Brain pericyte (primary cell): ENCODE data around the gene MICU1.
"Not testable (repeated sequence)": the region's sequence is repeated elsewhere in the genome, so short reads cannot be mapped to it uniquely, and the experiment has no call there.

Source experiments
- DNase-seq: peaks from one replicate; pipeline ENCODE4 v3.0.0-alpha.2; 2012; ENCODE audit warnings: low read depth, low spot score

MICU1 gene

DNA sequence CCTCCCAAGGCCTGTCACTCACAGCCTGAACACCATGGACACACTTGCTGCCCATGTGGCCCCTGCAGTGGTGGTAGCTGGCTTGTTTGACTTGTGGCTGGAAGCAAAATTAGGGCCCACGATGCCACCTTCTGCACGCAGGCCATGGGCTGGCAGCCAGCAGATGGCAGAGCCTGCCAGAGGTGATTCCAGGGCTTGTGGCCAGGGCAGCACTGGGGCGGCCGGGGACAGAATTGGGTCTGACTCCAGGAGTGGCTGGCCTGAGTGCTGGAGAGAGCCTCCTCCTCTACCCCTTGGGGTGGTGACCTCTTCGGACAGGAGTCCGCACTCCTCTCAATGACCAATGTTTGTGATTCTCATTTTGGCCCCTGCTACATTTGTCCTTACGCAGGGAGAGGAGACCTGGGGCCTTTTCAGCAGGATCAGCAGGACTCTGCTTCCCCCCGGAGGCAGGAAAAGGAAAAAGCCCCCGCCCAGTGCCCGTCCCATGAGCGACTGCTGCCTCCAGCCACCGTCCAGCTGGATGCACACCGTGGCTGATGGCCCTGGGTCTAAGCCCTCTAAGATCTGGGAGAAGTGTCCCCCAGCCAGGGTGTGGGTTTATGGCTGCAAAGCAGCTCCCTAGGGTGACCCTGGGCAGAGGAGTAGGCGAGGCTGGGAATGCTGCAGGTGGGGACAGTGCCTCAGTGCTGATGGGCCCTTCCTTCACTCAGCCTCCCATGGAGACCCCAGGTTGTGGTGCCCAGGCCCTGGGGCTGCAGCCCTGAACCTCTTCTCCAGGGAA, 297.6 kb downstream of the MICU1 start:
- DNase-seq: no peak

DNA sequence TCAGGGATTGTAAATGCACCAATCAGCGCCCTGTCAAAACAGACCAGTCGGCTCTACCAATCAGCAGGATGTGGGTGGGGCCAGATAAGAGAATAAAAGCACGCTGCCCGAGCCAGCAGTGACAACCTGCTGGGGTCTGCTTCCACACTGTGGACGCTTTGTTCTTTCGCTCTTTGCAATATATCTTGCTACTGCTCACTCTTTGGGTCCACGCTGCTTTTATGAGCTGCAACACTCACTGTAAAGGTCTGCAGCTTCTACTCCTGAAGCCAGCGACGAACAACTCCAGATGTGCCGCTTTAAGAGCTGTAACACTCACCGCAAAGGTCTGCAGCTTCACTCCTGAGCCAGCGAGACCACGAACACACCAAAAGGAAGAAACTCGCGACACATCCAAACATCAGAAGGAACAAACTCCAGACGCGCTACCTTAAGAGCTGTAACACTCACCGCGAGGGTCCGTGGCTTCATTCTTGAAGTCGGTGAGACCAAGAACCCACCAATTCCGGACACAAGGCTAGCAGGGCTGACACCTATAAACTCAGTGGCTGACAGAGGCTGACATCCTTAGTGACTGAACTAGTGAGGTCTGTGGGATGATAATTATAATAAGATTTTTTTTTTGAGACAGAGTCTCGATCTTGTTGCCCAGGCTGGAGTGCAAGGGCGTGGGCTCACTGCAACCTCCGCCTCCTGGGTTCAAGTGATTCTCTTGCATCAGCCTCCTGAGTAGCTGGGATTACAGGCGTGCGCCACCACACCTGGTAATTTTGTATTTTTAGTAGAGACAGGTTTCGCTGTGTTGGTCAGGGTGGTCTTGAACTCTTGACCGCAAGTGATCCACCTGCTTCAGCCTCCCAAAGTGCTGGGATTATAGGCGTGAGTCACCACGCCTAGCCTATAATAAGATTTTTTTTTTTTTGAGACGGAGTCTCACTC, 298.9 kb downstream of the MICU1 start:
- not testable (repeated sequence) for DNase-seq

DNA sequence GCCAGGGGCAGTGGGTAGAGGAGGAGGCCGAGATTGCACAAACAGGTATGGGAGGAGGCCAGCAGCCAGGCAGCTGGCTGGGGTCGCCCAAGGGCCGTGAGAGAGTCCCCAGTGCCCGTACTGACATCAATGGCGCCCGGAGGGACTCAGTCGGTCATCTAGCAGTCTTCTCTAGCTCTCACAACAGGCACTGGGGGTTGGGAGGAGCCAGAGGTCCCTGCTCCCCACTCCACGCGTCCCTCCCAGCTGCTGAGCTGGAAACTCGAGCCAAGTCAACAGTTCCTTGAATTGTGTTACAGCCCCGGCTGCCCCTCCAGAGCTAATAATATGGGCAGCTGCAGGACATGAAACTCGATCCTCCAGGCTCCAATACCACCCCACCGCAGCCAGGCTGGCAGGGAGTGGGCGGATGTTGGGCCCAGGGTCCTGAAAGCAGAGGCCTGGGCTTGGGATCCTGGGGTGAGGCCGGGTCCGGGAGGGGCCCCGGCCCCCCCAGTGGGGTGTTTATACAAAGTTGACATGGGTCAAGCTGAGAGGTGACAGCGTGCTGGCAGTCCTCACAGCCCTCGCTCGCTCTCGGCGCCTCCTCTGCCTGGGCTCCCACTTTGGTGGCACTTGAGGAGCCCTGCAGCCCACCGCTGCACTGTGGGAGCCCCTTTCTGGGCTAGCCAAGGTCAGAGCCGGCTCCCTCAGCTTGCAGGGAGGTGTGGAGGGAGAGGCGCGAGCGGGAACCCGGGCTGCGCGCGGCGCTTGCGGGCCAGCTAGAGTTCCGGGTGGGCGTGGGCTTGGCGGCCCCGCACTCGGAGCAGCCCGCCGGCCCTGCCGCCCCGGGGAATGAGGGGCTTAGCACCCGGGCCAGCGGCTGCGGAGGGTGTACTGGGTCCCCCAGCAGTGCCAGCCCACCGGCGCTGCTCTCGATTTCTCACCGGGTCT, 300.4 kb downstream of the MICU1 start:
- DNase-seq: peak; percentile 92

DNA sequence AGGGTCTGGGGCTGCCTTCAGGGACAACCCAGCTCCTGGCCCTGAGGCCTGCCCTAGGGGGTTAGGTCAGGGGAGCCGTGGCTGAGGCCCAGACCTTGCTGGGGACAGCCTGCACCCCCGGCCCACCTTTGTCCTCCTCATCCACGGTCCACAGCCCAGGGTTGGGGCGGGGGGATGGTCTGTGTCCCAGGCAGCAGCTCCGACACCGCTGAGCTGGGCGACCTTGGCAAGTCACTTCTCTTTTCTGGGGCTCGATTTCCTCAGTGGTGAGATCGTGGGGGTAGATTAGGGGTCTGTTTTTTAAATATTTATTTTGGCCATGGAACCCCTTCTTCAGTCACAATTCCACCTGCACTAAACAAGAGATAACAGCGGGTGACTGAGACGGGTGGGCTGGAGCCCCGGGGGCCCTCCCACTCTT, 302.1 kb downstream of the MICU1 start:
- DNase-seq: no peak

DNA sequence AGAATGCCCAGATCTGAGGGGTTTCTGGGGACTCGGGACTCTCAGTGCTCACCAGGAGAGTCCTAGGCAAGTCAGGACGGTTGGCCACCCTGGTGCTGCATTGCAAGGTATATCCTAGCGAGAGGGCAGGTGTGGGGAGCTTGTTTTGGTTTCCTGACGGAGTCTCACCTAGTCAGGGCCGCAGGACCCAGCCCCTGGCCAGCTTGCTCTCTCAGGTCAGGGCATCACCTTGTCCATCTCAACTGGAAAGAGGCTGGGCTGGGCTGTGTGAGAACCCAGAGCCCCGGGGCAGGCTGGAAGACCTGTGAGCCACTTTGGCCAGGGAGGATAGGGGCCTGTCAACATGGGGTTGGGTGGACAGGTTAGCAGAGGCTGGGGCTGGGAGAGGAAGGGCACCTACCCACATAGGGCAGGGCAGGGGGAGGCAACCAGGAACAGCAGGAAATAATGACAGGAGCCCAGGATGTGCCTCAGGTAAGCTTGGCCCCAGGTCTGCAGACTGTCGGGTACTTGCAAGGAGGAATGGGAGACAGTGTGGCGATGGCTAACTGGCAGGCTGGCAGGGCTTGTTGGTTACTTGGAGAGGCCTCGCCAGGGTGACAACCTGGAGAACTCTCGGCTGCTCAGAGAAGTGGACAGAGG, 302.6 kb downstream of the MICU1 start:
- no peak for DNase-seq

DNA sequence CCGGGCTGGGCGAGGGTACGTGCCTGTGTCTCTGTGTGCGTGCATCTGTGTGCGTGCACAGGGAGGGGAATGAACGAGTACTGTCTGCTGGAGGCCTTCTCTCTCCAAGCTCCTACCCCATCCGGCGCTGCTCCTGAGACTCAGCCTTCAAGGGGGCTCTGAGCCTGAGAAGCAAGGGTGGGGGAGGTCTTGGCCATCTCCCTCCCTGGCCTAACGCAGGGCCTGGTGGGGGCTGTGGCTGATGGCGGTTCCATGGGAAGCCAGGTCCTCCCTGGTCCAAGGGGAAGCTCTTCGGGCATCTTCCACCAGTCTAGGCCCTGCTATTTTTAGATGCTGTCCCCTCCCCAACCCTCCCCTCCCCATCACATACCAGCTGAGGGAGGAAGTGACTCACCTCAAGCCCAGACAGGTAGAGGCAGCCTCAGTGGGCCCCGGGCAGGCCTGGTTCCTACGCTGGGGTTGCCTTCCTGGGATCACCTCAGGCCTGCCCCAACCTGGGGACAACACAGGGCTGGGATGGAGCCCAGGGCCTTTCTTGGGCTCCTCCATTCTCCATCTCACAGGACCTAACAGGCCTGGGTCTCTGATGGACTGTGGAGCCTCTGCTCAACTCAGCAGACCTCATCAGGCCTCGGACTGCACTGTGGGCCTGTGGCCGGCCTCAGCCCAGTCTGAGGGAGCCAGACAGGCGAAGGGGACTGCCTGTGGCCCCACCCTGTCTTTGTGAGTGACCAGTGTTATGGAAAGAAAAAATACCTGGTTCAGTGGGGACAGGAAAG, 303.4 kb downstream of the MICU1 start:
- no peak for DNase-seq

DNA sequence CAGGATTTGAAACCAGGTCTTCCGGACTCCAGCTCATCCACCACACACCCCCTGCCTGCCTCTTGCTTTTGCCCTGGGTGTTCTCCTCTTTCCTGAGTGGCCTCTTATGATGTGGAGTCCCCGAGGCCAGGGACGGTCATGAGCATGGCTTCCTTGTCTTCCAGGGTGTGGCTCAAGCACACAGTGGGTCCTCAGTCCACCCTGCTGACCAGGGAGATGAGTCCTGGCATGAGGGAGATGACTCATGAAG, 303.9 kb downstream of the MICU1 start:
- no peak for DNase-seq

DNA sequence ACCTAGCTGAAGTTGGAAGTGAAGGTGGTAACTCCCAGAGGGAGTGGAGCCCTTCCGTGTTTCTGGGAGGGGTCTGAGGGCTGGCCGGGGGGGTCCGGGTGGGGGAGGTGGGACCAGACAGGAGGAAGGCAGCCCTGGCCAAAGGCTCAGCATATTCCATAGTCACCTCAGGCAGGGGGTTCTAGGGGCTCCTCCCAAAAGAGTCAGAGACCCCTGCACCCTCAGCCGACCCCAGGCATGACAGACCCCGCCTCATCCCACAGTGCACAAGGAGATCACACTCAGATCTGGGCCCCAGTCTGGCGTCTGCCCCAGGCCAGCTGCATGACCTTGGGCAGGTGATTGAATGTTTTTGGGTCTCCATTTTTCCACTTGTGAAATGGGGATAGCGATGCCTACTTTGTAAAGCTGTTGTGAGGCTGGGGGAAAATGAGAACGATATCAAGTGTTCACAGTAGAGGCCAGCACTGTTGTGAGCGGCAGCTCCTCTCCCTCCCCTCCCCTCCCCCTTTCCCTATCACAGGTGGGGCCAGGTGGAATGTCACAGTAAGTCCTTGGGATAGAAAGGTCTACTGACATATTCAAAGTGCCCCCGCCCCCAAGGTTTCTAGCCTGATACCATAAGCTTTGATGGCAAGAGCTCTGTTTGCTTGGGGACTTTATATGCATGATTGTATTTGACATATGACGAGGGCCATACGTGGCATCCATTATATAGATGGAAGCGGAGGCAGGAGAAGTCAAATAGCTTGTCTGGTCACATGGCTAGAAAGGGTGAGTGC, 304.4 kb downstream of the MICU1 start:
- no peak for DNase-seq

DNA sequence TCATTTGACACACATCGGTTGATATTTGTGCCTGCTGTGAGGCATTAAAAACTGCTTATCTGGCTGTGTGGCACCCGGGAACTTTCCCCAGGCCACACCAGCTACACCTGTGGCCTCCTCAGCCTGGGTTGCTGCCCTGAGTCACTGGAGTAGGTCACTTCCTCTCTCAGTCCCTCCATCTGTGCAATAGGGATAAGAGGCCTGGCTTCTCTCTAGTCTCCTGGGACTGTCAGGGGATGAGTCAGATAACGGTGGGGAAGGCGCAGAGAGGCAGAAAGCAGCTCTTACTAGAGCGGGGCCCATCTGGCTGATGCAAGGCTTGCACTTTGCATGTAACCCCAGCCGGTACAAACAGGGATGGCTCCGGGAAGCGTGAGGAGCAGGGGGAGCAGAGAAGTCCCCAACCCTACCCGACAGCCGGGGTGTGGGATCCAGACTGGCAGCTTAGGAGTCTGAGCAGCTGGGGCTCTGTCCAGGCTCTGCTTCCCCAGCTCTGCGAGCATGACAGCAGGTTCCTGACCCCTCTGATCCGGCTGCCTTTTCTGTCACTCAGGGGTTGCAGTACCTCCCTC, 305.1 kb downstream of the MICU1 start:
- peak; percentile 97 for DNase-seq

DNA sequence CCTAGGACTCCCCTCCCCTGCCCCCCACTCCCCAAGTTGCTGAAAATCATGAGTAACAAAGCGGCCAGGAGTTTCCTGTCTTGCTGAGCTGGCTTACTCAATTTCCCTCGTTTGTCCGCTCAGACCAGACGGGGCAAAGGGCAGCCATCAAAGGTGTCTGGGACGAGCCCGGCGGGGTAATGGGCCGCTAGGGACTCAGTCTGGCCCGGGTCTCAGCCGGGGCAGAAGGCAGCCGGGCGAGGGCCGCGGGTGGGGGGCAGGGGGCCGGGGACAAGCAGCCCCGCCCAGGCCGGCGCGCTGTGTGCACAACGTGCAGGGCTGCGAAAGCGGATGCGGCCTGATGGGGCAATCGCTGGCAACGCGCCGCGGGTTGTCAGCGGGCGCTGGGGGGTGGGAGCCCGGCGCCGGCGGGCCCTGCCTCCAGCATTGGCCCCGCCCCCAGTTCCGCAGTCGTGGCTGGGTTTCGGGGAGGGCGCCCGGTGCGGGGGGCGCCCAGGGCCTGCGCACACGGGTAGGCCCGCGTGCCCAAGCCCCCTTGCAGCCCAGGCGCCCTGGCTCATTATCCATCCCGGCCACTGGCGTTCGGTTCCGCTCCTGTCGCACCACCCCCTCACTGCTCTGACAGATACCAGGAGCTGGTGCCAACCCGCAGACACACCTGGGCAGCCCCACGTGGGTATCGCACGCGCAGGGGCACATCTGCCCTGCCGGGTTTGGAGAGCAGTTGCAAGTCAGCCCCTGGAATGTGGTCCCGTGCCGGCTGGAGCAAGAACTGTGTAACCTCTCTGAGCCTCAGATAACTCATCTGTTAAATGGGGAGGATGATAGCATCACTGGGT, 306.2 kb downstream of the MICU1 start:
- DNase-seq: no peak

DNA sequence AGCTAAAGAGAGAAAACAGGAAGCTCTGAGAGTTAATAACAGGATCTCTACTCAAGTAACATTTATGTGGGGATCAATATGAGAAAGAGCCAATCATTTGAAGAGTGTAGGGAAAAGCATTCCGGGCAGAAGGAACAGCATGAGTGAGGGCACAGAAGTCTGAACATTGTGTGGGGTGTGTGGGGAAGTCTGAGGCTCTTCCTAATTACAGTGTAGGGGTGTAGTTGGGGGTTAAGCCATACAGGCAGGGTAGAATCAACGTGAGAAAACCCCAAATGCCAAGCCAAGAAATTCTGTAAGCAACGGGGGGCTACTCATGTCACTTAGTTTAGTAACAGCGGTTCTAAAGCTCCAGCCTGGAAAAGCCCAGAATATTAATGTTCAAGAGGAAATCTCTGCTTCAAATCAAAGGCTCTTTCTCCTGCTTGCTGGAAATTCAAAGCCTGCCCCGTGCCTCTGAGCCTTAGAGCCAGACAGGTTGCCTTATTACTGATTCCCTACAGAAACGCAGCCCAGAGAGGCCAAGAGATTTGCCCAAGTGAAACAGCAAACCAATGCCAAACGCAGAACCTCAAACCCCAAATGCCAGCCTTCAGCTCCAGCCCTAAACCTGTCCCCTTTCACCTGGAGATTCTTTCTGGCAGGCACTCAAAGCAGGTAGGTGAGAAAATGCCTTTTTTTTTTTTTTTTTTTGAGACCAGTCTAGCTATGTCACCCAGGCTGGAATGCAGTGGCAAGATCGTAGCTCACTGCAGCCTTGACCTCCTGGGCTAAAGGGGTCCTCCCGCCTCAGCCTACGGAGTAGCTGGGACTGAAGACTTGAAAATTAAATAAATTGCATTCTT, 307.2 kb downstream of the MICU1 start:
- no peak for DNase-seq
